Stimulated activated CD8-positive, alpha-beta memory T cell treated with anti-CD3 and anti-CD28 coated beads, Interleukin-4, amount 100 ng/mL, for 24 hours (primary cell): Measurements from ENCODE around the gene EMILIN1.

ENCODE experiments used
- DNase-seq: peaks from one replicate; pipeline ENCODE4 v3.0.0-alpha.2; 2020; ENCODE audit warnings: low read depth

Gene EMILIN1

GRCh38 chr2:27125104-27125503 lies 46.7 kb downstream of the EMILIN1 start:
- no peak for DNase-seq

- DNase-seq: no peak
These were observed 47.9 kb downstream of the EMILIN1 start for GRCh38 chr2:27126252-27126710.

- no peak for DNase-seq
These were observed 49.7 kb downstream of the EMILIN1 start for GRCh38 chr2:27127883-27128667.

- DNase-seq: no peak
These were observed 50.5 kb downstream of the EMILIN1 start for GRCh38 chr2:27128668-27129571.

GRCh38 chr2:27130396-27130795 lies 52.0 kb downstream of the EMILIN1 start:
- DNase-seq: no peak

GRCh38 chr2:27131429-27131828 lies 53.0 kb downstream of the EMILIN1 start:
- no peak for DNase-seq

- no peak for DNase-seq
These were observed 54.9 kb downstream of the EMILIN1 start for GRCh38 chr2:27133195-27133875.

GRCh38 chr2:27133905-27134780 lies 55.7 kb downstream of the EMILIN1 start, which contains the start of gene PREB:
PREB (minus strand) TSS chr2:27134636; CDS start chr2:27134421, 215 bp downstream.
- peak; percentile 98 for DNase-seq

GRCh38 chr2:27134781-27135477 lies 56.5 kb downstream of the EMILIN1 start:
- DNase-seq: no peak

- no peak for DNase-seq
These were observed 57.1 kb downstream of the EMILIN1 start for GRCh38 chr2:27135478-27135955.
